ENCODE results near the gene KCNQ1OT1.

The KCNQ1OT1 gene

DNA sequence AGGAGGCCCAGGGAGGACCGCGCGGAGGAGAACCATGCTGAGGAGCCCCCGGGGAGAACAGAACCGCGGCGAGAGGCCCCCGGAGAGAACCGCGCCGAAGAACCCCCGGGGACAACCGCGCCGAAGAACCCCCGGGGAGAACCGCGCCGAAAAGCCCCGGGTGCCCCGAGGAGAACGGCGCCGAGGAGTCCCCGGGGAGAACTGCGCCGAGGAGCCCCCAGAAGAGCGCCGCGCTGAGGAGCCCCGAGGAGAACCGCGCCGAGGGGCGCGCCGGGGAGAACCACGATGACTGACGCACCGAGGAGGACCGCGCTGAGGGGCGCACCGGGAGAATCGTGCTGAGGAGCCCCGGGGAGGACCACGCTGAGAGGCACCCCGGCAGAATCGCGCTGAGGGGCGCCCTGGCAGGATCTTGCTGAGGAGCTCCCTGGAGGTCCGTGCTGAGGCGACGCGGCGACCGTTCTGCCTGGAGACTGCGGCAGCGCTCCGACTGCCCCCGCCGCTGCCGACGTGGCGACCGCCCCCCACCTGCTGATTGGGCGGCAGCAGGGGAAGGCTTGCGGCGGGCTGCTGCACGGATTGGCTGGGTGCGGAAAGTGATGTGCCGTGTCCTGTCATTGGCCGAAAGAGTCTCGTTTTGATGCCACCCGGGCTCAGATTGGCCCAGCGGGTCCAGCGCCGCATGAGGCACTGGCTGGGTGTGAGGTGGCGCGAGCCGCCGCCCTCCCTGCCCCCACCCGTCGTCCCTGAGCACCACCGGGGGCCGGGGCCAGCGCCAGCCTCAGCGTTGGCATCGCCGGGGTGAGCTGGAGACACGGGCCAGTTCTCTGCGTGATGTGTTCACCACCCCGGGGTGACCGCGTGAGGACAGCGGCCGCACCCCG, at the start of gene KCNQ1OT1:
KCNQ1OT1 (minus strand) TSS at position 464 of the 884 bp plus-strand sequence.
- DNase-seq: peak; percentile 81

DNA sequence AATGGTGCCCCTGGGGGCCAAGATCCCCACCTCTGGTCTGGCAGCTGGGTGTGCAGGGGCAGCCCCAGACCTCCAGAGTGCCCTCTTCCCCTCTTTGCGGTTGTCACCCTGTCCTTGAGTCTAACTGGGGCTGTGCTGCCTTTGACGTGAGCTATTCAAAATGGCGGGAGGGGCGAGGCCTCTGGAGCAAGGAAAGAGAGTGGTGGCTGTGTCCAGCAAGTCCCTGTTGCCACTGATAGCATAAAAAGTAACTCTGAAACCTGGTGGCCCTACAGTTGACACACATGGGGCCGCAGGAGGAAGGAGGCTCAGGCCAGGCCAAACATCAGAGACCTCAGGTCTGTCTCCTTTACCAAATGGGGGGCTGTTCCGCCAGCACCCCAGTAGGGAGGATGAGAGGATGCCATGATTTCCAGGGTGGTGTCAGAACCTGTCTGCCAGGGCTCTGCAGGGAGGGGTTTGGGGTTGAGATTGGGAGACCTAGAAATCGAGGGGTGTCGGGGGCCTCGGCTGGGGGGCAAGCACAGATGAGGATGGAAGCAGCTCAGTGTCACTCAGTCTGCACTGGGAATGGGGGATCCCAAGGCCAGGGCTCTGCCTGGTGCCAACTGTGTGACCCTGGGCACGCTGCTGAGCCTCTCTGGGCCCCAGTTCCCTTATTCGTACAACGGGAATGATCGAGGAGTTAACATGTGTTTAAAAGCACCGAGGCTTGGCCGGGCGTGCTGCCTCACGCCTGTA, 49.2 kb upstream of the KCNQ1OT1 start:
- DNase-seq: no peak

DNA sequence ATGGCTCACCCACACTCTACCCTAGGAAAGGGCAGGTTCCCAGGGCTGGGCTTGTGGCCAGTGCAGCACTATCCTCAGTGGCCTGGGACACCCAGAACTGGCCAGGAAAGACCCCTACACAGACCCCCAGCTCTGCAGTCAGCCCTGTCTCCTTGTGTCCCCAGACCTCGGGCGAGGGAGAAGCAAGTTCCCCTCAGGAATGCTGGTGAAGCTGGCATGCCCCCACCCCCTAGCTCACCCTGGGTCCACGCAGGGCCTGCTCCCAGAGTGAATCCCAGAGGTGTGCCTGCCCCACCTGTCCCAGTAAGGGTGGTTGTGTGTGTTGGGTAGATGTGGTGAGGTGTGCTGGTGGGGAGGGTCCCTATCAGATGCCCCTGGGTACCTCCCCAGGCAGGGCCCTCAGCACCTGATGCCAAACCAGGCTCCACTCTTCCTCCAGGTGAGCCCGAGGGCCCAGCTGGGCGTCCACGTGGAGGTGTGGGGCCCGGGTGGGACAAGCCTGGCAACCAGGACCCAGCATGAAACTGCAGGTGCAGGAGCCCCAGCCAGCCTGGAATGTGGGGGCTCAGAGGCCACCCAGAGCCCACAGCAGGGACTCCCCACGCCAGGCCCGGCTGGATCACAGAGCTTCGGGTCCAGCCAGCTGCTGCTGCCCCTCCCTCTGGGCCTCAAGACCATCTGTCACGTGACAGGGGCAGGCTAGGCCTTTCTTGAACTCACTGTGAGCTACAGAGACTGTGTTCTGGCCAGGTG, 48.4 kb upstream of the KCNQ1OT1 start:
- no peak for DNase-seq

DNA sequence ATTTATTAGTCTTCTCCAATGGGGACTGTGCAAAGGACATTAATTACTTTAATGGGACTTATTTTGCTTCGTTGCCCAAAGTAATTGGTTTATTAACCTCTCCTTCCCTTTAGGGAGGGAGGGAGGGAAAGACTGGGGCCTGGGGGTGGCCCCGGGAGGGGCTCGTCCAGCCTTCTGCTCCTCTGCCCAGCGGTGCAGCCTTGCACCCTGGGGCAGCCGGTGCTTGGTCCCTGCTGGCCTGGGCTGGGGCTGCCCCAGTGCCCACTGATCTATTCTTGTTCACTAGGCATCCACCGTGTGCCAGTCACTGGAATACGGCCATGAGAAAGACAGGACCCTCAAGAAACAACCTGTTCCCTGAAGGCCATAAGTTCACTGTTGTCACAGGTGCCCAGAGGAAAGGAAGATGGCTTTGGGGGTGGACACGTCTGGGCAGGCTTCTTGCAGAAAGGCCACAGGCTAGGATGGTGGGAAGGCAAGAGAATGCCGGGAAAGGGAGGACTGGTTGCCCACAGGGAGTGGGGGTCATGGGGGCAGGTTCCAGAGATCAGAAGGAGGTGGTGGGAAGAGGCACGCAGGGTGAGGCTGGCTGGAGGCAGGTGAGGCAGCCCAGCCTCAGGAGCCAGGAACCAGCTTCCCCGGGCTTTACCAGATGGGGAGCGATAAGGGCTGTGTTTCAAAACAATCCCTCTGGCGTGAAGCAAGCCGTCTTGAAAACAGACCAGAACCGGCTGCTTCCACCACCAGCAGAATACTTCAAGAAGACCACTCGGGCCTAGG, 47.6 kb upstream of the KCNQ1OT1 start:
- DNase-seq: no peak

DNA sequence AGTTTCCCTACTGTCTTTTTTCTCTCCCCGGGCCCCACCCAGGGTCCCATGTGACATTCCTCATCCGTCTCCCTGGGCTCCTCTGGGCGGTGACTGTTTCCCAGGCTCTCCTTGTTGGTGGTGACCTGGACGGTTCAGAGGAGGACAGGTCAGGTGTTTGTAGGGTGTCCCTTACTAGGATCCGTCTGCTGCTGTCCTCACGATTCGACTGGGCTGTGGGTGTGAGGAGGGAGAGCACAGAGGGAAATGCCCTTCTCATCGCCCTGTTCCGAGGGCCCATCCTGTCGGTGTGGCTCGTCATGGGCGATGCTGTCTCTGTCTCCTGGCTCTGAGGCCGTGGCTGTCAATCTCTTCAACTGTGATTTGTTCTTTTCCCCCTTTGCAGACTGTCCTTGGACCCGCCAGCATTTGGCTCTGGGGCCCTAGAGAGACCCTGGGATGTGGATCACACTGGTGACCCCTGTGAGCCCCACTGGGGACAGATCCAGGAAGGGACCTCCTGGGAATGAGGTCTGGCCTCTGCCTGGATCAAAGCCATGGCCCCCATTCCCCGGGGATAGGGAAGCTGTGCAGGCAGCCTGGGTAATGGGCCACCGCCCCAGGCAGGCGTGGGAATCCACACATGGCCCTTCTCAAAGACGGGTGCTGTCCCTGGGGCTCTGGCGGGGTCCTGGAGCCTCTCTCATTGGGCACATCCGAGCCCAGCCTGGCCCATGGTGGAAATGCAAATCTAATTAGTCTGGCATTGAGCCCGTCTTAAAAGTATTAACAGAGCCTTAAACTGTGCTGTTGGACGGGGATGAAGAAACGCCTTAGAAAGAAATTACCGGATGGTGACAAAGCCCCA, 46.8 kb upstream of the KCNQ1OT1 start:
- DNase-seq: no peak

DNA sequence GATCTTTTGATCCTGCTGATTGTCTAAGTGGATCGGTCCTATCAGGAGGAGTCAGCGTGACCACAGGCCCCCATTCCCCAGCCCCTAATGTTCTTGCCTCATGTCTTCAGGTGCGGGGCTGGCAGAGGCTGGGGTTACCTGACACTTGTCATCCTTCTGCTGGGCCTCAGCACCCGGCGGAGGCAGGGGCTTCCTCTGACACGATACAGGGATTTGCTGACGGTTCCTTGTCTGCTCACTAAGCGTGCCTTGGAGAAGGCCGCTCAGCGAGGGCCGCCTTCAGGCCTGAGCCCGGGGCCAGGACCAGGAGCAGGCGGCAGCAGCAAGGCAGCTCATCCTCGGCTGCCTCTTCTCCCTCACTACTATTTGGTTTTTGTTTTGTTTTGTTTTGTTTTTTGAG, 45.7 kb upstream of the KCNQ1OT1 start:
- DNase-seq: no peak

DNA sequence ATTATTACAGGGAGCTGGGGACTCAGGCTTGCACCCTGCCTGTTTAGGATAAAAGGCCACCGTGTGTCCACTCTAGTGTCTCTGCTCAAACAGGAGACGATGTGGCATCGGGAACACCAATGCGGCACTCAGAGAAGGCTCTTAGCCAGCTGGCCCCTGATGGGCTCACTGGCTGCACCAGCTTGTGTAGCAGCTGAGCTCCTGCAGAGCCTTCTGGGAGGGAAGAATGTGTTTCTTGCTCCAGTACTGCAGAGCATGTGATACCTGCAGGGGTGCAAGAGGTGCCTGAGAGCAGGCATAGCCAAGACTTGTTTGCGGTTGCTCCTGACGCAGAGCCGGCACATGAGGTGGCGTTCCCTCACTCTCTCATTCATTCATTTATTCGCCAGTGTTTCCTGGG, 44.4 kb upstream of the KCNQ1OT1 start:
- DNase-seq: no peak

DNA sequence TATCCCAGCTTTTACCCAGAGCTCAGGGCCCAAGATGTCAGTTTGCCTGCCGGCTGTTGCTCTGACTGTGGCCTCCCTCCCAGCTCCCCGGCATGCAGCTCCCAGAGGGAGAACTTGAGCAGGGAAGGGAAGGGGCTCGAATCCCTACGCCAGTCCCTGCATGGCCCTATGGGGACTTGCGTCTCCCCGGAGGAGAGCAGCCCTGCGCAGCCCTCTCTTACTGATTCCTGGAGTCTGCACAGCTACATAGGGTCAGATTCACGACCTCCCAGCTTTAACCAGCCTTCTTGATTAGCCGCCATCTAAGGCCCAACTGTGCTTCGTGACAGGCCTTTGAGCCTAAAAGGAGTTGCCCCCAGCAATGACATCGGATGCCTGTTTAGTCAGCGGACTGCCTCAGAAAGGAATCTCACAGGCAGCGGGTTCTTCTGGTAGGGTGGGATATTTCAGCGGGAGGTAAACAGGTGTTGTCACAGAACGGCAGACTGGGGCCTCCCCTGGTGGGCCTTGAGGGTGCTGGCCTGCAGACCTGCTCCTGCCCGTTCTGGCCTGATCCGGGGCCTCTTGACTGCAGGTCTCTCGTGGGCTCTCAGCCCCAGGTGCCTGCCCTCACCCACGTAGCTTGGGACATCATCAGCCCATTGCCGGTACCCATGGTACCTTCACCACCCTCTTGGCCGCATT, 43.8 kb upstream of the KCNQ1OT1 start:
- no peak for DNase-seq

DNA sequence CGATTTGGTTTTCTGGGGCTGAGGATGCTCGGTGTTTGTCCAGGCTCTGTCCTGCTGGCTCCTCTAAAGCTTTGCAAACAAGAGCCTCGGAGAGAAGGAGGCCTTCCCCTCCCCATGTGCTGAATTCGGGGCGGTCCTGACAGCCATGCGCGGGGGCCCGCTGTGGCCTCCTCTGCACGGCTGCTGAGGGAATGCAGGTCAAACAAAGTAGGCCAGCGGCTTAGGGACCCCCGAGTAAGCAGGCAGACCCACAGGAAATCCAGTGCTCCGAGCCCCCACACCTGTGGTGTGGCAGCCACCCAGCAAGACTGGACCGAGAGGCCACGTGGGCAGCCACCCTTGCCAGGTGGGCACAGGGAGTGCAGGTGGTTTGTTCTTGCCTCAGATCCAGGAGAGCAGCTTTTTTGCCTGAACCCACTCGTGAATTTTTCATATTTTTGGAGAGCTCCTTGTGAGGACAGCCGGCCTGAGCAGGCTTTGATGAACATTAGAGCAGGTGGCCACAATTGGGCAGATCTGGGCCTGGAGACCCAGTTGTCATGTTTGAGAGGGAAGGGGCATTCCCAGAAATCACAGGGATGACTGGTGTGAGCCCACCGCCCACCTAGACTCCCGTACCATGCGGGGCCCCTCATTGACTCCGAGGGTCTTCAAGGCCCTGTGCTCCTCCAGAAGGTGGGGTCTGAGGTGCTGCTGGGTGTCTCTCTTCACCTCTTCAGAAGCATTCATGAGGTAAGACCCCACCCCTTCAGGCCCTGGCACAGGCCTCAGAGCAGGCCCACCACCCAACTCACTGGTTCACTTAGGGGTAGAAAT, 43.0 kb upstream of the KCNQ1OT1 start:
- DNase-seq: no peak

DNA sequence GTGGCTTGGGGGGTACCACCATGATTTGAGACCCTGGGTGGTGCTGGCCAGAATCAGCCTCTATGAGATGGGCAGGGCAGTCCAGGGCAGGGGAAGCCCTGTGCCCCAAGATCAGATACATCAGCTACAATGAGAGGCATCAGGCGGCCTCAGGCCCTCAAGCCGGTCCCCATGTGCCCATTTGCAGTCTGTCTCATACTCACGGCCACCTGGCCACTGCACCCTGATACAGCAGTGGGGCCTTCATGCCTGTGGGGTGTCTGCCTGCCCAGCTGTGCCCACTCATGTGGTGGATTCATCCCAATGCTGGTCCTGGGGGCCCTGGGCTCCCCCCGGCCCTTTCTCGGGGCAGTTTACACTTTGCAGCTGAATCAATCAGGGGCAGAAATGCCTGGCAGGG, 42.4 kb upstream of the KCNQ1OT1 start:
- no peak for DNase-seq

DNA sequence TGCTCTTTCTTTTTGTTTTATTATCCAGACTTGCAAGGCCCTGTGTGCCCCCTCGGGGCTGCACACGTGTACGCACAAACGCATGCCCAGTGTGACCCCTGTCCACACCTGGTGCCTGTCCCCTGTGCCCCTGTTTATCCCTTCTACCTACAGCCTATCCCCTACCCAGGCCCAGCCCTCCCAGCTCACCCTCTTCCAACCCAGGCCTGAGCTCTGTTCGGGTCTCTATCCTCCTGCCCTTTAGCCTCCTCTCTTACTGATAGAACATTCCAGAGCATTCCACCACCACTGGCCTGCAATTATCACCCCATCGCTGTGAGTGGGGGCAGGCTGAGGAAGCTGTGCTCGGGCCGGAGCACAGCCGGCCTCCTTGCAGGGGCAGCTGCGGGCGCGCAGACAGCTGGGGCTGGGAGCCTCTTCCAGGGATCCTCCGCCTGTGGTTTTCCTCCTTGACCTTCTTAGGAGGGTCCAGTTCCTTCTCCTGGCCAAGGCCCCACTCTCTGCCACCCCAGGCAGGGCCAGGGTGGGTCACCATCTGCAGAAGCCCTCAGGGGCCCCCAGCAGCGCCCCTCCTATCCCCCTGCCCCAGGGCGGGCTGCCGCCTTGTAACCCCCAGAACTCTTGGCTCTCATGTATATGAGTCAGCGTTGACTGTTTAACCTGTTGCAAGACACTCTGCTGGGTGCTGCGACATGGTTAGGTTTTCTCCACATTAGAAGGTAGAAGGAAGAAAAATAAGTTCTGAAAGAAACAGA, 41.8 kb upstream of the KCNQ1OT1 start:
- no peak for DNase-seq

DNA sequence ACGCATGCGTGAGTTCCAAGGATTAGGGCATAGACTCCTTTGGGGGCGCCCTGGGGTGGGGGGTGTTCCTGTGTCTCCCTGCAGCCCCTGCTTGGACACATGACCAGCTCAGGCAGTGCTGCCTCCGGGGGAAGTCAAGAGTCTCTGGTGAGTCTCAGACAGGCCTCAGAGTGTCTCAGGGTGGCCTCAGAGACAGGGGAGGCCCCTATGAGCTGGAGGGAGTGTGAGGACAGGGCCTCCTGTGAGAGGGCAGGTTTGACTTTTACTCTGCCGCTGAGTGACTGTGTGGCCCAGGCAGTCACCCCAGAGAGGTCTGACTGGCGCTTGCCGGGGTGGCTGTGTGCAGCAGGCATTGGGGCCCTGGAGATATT, 41.2 kb upstream of the KCNQ1OT1 start:
- no peak for DNase-seq

DNA sequence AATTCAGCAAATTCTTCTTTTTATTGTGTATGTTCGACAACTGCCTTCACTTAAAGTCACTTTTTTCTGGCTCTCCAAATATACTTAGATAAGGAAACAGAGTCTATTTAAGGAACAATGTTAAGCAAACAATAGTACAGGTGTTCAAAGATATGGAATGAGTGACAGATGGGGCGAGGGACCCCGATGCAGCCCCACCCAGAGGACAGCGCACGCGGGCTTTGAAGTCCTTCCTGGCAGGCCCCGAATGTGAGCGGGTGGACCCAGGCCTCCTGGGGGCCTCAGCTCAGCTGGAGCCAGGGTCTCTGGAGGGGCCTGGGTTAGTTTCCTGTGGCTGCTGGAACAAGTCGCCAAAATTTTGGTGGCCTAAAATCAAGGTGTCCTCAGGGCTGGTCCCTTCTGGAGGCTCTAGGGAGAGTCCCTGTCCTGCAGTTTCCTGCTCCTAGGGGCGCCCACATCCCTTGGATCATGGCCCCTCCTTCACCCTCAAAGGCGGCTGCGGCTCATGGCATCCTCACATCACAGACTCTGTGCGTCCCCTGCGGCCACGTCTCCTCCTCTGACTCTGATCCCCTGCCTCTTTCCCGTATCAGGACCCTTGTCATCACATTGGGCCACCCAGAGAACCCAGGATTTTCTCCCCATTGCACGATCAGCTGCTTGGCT, 40.6 kb upstream of the KCNQ1OT1 start:
- DNase-seq: no peak

DNA sequence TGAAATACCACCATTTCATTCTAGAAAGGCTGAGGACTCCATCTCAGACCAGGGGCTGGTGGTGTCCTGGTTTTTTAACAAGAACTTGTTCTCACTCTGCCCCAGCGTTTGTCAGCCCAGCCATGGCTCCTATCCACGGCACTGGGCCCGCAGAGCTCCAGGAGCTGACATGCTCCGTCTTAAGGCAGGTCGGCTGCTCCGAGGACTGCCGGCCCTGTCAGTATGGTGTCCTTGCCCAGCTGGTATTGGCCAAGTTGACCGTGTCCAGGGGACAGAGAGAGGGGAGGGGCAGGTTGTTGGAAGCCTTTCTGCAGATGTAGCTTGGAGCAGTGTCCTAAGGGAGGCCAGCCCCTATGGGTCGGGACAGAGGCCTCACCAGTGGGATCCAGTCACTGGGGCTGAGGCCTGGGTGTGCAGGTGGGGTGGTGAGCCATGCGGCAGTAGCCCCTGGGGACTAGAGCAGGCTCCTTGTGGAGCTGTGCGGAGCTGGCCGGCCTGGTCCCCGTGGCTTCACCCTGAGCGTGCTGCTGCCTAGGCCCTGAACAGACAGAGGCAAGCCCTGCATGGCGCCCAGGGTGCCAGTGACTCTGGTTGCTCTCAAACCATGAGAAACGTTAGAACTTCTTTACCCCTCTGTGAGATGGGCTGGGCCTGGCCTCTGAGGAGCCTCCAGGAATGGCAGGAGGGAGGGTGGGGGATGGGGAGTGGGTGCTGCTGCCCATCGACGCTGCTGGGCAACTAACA, 39.9 kb upstream of the KCNQ1OT1 start:
- DNase-seq: no peak

DNA sequence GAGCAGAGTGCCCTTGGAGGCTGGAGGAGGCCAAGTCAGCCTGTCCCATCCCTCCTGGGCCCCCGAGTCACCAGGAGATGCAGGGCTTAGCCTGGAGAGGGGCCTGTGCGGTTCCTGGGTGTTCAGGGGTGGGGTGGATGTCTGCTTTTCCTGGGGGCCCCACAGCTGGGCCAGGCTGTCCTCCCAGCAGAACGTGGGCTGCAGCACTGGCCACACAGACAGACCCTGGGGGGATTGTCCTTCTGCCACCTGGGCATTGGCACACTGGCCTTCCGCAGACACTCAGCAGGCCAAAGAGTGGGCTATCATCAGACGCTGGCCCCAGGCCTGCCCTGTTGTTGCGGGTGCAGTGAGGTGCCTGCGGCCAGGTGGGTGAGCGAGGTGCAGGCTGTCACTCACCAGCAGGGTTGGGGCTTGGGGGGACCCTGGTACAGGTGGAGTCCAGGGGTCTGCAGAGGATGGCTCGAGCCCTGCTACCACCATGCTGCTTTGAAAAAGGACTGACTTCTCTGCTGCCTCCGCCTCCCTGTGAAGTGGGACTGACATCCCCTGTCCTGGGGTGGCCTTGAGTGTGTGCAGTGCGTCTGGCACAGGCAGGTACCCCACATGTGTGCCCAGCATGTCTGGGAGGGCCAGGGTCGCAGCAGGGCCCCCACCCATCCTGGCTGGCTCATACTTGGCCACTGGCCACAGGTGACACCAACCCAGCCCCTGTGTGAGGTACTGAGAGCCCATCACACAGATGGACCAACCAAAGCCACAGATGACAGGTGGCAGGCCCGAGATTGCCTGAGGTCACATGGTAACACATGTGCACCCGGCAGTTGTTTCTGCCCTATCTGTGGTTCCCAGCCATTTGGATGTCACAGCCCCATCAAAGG, 39.0 kb upstream of the KCNQ1OT1 start:
- DNase-seq: no peak

DNA sequence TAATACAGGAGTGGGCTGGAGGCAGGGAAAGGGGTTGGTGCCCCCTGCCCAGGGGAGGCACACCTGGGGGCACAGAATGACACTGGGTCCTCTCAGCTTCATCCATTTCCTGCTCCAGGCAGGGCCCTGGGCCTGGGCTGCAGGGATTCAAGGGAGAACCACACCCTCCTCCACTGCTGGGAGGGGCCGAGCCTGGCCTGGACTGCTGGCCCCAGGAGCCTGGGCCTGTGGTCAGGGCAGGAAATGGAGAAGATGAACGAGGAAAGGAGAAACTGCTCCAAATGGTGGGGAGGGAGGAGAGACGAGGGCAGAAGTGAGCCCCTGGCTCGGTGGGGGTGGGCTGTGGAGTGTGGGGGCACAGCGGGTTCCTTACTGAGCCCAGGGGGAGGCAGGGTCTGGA, 38.1 kb upstream of the KCNQ1OT1 start:
- DNase-seq: no peak

DNA sequence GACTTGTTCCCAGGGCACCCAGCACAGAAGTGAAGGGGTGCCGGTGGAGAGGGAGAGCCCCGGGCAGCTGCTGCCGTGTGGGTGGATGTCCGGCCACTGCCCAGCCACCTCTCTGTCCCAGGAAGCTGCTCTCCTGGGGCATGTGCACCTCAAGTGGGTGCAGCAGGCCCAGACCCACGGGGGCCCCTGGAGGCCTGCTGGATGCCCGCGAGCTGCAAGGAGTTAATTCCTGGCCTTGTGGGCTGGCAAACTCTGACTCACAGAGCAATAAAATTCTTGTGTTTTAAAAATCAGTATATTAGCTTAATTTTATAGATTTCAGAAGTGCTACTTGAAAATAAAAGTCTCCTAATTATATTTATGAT, 37.4 kb upstream of the KCNQ1OT1 start:
- DNase-seq: no peak
